DND-41 (cell line): ENCODE data around the gene EFHD1.

Source experiments
- ATAC-seq: fragments of 200-7000 bp; cut with Tn5 transposase; 3 replicates; pipeline ENCODE4 v1.9.1; 2021; ENCODE audit warnings: low read depth; ENCODE audit not compliant: insufficient read depth
- DNase-seq: peaks from one replicate; pipeline ENCODE4 v3.0.0-alpha.2; 2020
- H2AFZ ChIP-seq: 2 replicates; pipeline ENCODE4 v1.6.0; 2012; ENCODE audit warnings: low read depth, low read length
- H3K27ac ChIP-seq: 2 replicates; pipeline ENCODE4 v1.5.1; 2012; ENCODE audit warnings: low read length, inconsistent platforms
- H3K27me3 ChIP-seq: fragments of 200-600 bp; sonication (generic); 2 replicates; pipeline ENCODE4 v1.6.0; 2012; ENCODE audit warnings: low read length, mild to moderate bottlenecking, inconsistent platforms; ENCODE audit not compliant: insufficient read depth, poor library complexity
- H3K36me3 ChIP-seq: 2 replicates; pipeline ENCODE4 v1.5.1; 2012; ENCODE audit warnings: low read length, inconsistent platforms; ENCODE audit not compliant: insufficient read depth
- H3K4me1 ChIP-seq: 2 replicates; pipeline ENCODE4 v1.5.1; 2012; ENCODE audit warnings: mild to moderate bottlenecking, low read length; ENCODE audit not compliant: insufficient read depth
- H3K4me2 ChIP-seq: 2 replicates; pipeline ENCODE4 v1.6.0; 2012; ENCODE audit warnings: mild to moderate bottlenecking, moderate library complexity, low read length, inconsistent platforms; ENCODE audit not compliant: insufficient read depth
- H3K4me3 ChIP-seq, 2 experiments: fragments of 200-600 bp in 1 of 2; shearing (Covaris generic) in 1 of 2; 2 replicates each; pipeline ENCODE4 v1.5.1; 2012 to 2016; ENCODE audit warnings: inconsistent platforms in 2 of 2, low read length in 2 of 2, mild to moderate bottlenecking in 2 of 2, low read depth in 1 of 2, moderate library complexity in 1 of 2
- H3K79me2 ChIP-seq: 2 replicates; pipeline ENCODE4 v1.6.0; 2012; ENCODE audit warnings: low read length, inconsistent platforms; ENCODE audit not compliant: insufficient read depth
- H3K9ac ChIP-seq: 2 replicates; pipeline ENCODE4 v1.6.0; 2012; ENCODE audit warnings: low read depth, mild to moderate bottlenecking, inconsistent platforms, low read length, moderate library complexity
- H3K9me3 ChIP-seq: 2 replicates; pipeline ENCODE4 v1.5.1; 2012; ENCODE audit warnings: low read length, moderate library complexity, mild to moderate bottlenecking, inconsistent platforms; ENCODE audit not compliant: insufficient read depth, severe bottlenecking
- H4K20me1 ChIP-seq: 2 replicates; pipeline ENCODE4 v1.6.0; 2012; ENCODE audit warnings: low read length; ENCODE audit not compliant: insufficient read depth
- CTCF ChIP-seq: IDR thresholded peaks from 2 replicates; pipeline ENCODE4 v1.5.1; 2012; ENCODE audit warnings: borderline replicate concordance, low read length, moderate library complexity, mild to moderate bottlenecking; ENCODE audit not compliant: poor library complexity, severe bottlenecking; ENCODE audit errors: extremely low read depth
- EZH2 ChIP-seq: IDR thresholded peaks from 3 replicates; pipeline ENCODE4 v1.6.1; 2012; ENCODE audit warnings: borderline replicate concordance, low read depth, mild to moderate bottlenecking, moderate library complexity, low read length, inconsistent platforms; ENCODE audit not compliant: severe bottlenecking

The EFHD1 gene

GRCh38 chr2:232600053-232600773, 33.2 kb upstream of the EFHD1 start:
- ATAC-seq: no peak
- H2AFZ ChIP-seq: no peak overlapping the region
- no peaks in the 10 kb centered on the region for H3K9me3 ChIP-seq
- TF ChIP-seq CTCF (no peak), EZH2 (no peak)
- no peak overlapping the region for H3K4me3 ChIP-seq
- no peak overlapping the region for H3K9ac ChIP-seq
- H3K27me3 ChIP-seq: no peaks in the 10 kb centered on the region
- H4K20me1 ChIP-seq: no peaks in the 10 kb centered on the region
- no peaks in the 10 kb centered on the region for H3K4me1 ChIP-seq
- H3K79me2 ChIP-seq: no peaks in the 10 kb centered on the region
- H3K4me2 ChIP-seq: no peak overlapping the region
- H3K36me3 ChIP-seq: no peaks in the 10 kb centered on the region
- H3K27ac ChIP-seq: no peak overlapping the region
- DNase-seq: no peak

- no peak for DNase-seq
- Histone ChIP-seq H3K9ac (no peak overlapping the region), H3K4me2 (no peak overlapping the region), H3K79me2 (no peaks in the 10 kb centered on the region), H2AFZ (no peak overlapping the region), H3K4me1 (peaks cover 8% of the 10 kb centered on the region), H3K9me3 (no peaks in the 10 kb centered on the region), H3K27me3 (no peaks in the 10 kb centered on the region), H4K20me1 (no peaks in the 10 kb centered on the region), H3K4me3 (no peak overlapping the region), H3K27ac (no peak overlapping the region), H3K36me3 (no peaks in the 10 kb centered on the region)
- ATAC-seq: no peak
- TF ChIP-seq CTCF (no peak), EZH2 (no peak)
Observed at GRCh38 chr2:232603283-232603682, 30.1 kb upstream of the EFHD1 start.

- H3K27ac ChIP-seq: no peak overlapping the region
- H3K9ac ChIP-seq: no peak overlapping the region
- H3K27me3 ChIP-seq: no peaks in the 10 kb centered on the region
- no peaks in the 10 kb centered on the region for H3K9me3 ChIP-seq
- DNase-seq: no peak
- no peak for ATAC-seq
- H3K4me2 ChIP-seq: no peak overlapping the region
- peak overlapping the region; percentile 45; the same call in 1 of the 2 replicates for H2AFZ ChIP-seq
- no peaks in the 10 kb centered on the region for H3K36me3 ChIP-seq
- peaks cover 8% of the 10 kb centered on the region for H3K4me1 ChIP-seq
- no peaks in the 10 kb centered on the region for H4K20me1 ChIP-seq
- no peaks in the 10 kb centered on the region for H3K79me2 ChIP-seq
- TF ChIP-seq CTCF: no peak
- no peak for TF ChIP-seq EZH2
- no peak overlapping the region for H3K4me3 ChIP-seq
Observed at GRCh38 chr2:232604535-232604934, 28.9 kb upstream of the EFHD1 start.

- H3K4me2 ChIP-seq: no peak overlapping the region
- no peak overlapping the region for H3K27ac ChIP-seq
- no peak overlapping the region for H2AFZ ChIP-seq
- H3K36me3 ChIP-seq: no peaks in the 10 kb centered on the region
- ATAC-seq (no peak), DNase-seq (no peak)
- H3K9ac ChIP-seq: no peak overlapping the region
- TF ChIP-seq EZH2: no peak
- TF ChIP-seq CTCF: no peak
- H3K9me3 ChIP-seq: no peaks in the 10 kb centered on the region
- H4K20me1 ChIP-seq: no peaks in the 10 kb centered on the region
- H3K4me1 ChIP-seq: peaks cover 10% of the 10 kb centered on the region
- H3K4me3 ChIP-seq: no peak overlapping the region
- H3K79me2 ChIP-seq: no peaks in the 10 kb centered on the region
- H3K27me3 ChIP-seq: no peaks in the 10 kb centered on the region
Observed at GRCh38 chr2:232607011-232607410, 26.4 kb upstream of the EFHD1 start.
